Uterus (tissue), 4 donors: ENCODE results near the gene FBLN1. TPM values are rescaled to one million over a fixed set of nuclear protein-coding genes. Genes with fewer than 3 reads are reported as not detected.

ENCODE experiments used
- DNase-seq, 2 donors: peaks; one replicate each; pipeline ENCODE4 v3.0.0-alpha.2; 2019 to 2020
- H3K27ac ChIP-seq, 2 donors: fragments of 200-600 bp; sonication (generic); 1 replicate in 1 of 2; 2 replicates in 1 of 2; pipeline ENCODE4 v1.5.1; 2016 to 2018
- H3K27me3 ChIP-seq, 2 donors: fragments of 200-600 bp; sonication (generic); one replicate each; pipeline ENCODE4 v1.5.1; 2018 to 2019; ENCODE audit warnings: control low read depth in 1 of 2
- H3K36me3 ChIP-seq, 2 donors: fragments of 200-600 bp; sonication (generic); one replicate each; pipeline ENCODE4 v1.5.1; 2019; ENCODE audit warnings: control low read depth in 1 of 2
- H3K4me1 ChIP-seq, 2 donors: fragments of 200-600 bp; sonication (generic); one replicate each; pipeline ENCODE4 v1.5.1; 2018 to 2019; ENCODE audit warnings: control low read depth in 1 of 2
- H3K4me3 ChIP-seq, 2 donors: fragments of 200-600 bp; sonication (generic); 1 replicate in 1 of 2; 2 replicates in 1 of 2; pipeline ENCODE4 v1.5.1; 2018 to 2019; ENCODE audit warnings: mild to moderate bottlenecking in 1 of 2
- H3K9me3 ChIP-seq, 2 donors: fragments of 200-600 bp; sonication (generic); one replicate each; pipeline ENCODE4 v1.5.1; 2019; ENCODE audit warnings: control low read depth in 1 of 2
- CTCF ChIP-seq, 4 experiments: fragments of 200-600 bp in 2 of 4; fragments of 450-650 bp in 2 of 4; sonication (generic) in 2 of 4; IDR thresholded peaks; one replicate each; pipeline ENCODE4 v1.5.1; 2016 to 2019; ENCODE audit warnings: antibody characterized with exemption in 4 of 4, mild to moderate bottlenecking in 2 of 4, moderate library complexity in 1 of 4
- POLR2A ChIP-seq, 2 donors: fragments of 450-650 bp; IDR thresholded peaks; one replicate each; pipeline ENCODE4 v1.6.1; 2016; ENCODE audit warnings: antibody characterized with exemption in 2 of 2, mild to moderate bottlenecking in 1 of 2, moderate library complexity in 1 of 2
- intact Hi-C: fragments of 100-400 bp; cut with DNase I; formaldehyde crosslinking; loops from one replicate; pipeline ENCODE4 v1.15.1; 2023; ENCODE audit warnings: low total_unique reads
- total RNA-seq, 4 donors: library from RNA; depleted of rRNA in 3 of 4; stranded (reverse); fragments of >200 nt in 3 of 4; gene quantifications; one replicate each; pipeline versions ENCODE4 v1.1.0 to v1.2.4, GENCODE V29; 2014 to 2023
- donor health status: DM: yes; HTN: yes; CAD: no.

The FBLN1 gene
- total RNA-seq, 4 donors from 2014 or later: 388 to 644 (median 479) TPM

- no peaks in the 10 kb centered on the region for H3K4me1 ChIP-seq
- H3K27me3 ChIP-seq: no peaks in the 10 kb centered on the region
- H3K27ac ChIP-seq: no peak overlapping the region
- H3K9me3 ChIP-seq: no peaks in the 10 kb centered on the region
- H3K36me3 ChIP-seq: no peaks in the 10 kb centered on the region
- TF ChIP-seq CTCF (IDR thresholded peaks at IDR 0.05) (no peak), POLR2A (IDR thresholded peaks at IDR 0.05) (no peak)
- H3K4me3 ChIP-seq: no peak overlapping the region
- DNase-seq: no peak
- intact Hi-C loops: no loop called here
These were observed 59.4 kb downstream of the FBLN1 start for GRCh38 chr22:45562102-45562501.

GRCh38 chr22:45562537-45563361, 60.1 kb downstream of the FBLN1 start:
- intact Hi-C loops: no loop called here
- Histone ChIP-seq H3K27ac (no peak overlapping the region), H3K27me3 (no peaks in the 10 kb centered on the region), H3K4me3 (no peak overlapping the region), H3K4me1 (no peaks in the 10 kb centered on the region), H3K36me3 (no peaks in the 10 kb centered on the region), H3K9me3 (no peaks in the 10 kb centered on the region)
- no peak for TF ChIP-seq CTCF (IDR thresholded peaks at IDR 0.05)
- TF ChIP-seq POLR2A (IDR thresholded peaks at IDR 0.05): no peak
- no peak for DNase-seq

- DNase-seq: no peak
- intact Hi-C loops: no loop called here
These were observed 60.8 kb downstream of the FBLN1 start for GRCh38 chr22:45563362-45564040.

GRCh38 chr22:45564349-45565030, 61.8 kb downstream of the FBLN1 start:
- TF ChIP-seq POLR2A (IDR thresholded peaks at IDR 0.05): no peak
- TF ChIP-seq CTCF (IDR thresholded peaks at IDR 0.05): no peak
- no peak overlapping the region for H3K4me3 ChIP-seq
- H3K27me3 ChIP-seq: no peaks in the 10 kb centered on the region
- H3K27ac ChIP-seq: no peak overlapping the region
- H3K9me3 ChIP-seq: no peaks in the 10 kb centered on the region
- no peaks in the 10 kb centered on the region for H3K4me1 ChIP-seq
- no peak for DNase-seq
- H3K36me3 ChIP-seq: no peaks in the 10 kb centered on the region
- intact Hi-C loops: no loop called here

More at GRCh38 chr22:45563362-45564040, 60.8 kb downstream of the FBLN1 start:
- H3K4me1 ChIP-seq: no peaks in the 10 kb centered on the region
- no peaks in the 10 kb centered on the region for H3K36me3 ChIP-seq
- H3K9me3 ChIP-seq: no peaks in the 10 kb centered on the region
- H3K4me3 ChIP-seq: no peak overlapping the region
- H3K27ac ChIP-seq: no peak overlapping the region
- H3K27me3 ChIP-seq: no peaks in the 10 kb centered on the region
- TF ChIP-seq CTCF (IDR thresholded peaks at IDR 0.05): no peak
- no peak for TF ChIP-seq POLR2A (IDR thresholded peaks at IDR 0.05)

- Histone ChIP-seq H3K9me3 (no peaks in the 10 kb centered on the region), H3K27me3 (no peaks in the 10 kb centered on the region), H3K4me1 (no peaks in the 10 kb centered on the region), H3K4me3 (no peak overlapping the region), H3K27ac (no peak overlapping the region), H3K36me3 (no peaks in the 10 kb centered on the region)
- TF ChIP-seq CTCF (IDR thresholded peaks at IDR 0.05): no peak
- no peak for TF ChIP-seq POLR2A (IDR thresholded peaks at IDR 0.05)
- intact Hi-C loops: no loop called here
- DNase-seq: no peak
These were observed 62.5 kb downstream of the FBLN1 start for GRCh38 chr22:45565171-45565570.
